Measurements from ENCODE around the gene TMEM8B. TPM values are rescaled to one million over a fixed set of nuclear protein-coding genes. Genes with fewer than 3 reads are reported as not detected.

The TMEM8B gene
- total and polyA plus RNA-seq, 8 donors: 6.4 to 30.7 (median 26.4) TPM

GRCh38 chr9:35914301-35914807 is 85.3 kb downstream of the TMEM8B start:
- ATAC-seq: peak; percentile 67
- no peak for TF ChIP-seq CTCF (IDR thresholded peaks at IDR 0.05)
- Histone ChIP-seq H3K27me3 (no peaks in the 10 kb centered on the region), H3K9me3 (no peaks in the 10 kb centered on the region), H3K4me1 (peaks cover 6 to 26% of the 10 kb centered on the region in 2 donors), H3K27ac (peak overlapping the region; percentile 2 to 45), H3K36me3 (no peaks in the 10 kb centered on the region), H3K4me3 (no peak overlapping the region)
- intact Hi-C loops (cut with DNase I): no loop called here
- DNase-seq: peak in 3 of 4 donors; percentile 20 to 60 (median 50)

Other genes starting within 250 kb of the TMEM8B start
- gene TESK1, start 224.0 kb upstream of the TMEM8B start, total RNA-seq: 10 to 100 TPM; 40.6 to 44.6 TPM
- 10 to 100 TPM; 30.8 to 44.2 (median 39.8) TPM for gene TESK1, start 224.0 kb upstream of the TMEM8B start, polyA plus RNA-seq (ENCODE audit: insufficient read length in 6 of 6)
- gene CD72, start 210.8 kb upstream of the TMEM8B start, total RNA-seq: 1 to 10 TPM; 3.4 to 4.0 TPM
- gene CD72, start 210.8 kb upstream of the TMEM8B start, polyA plus RNA-seq (ENCODE audit: insufficient read length in 6 of 6): 1 to 10 TPM; 3.2 to 4.3 (median 3.7) TPM
- 1 to 10 TPM in 1 of 2 donors, under 1 TPM in 1; 0.99 to 2.4 TPM for gene SIT1, start 178.3 kb upstream of the TMEM8B start, total RNA-seq
- under 1 TPM; 0.27 to 0.65 (median 0.45) TPM for gene SIT1, start 178.3 kb upstream of the TMEM8B start, polyA plus RNA-seq (ENCODE audit: insufficient read length in 6 of 6)
- over 10,000 TPM; 27,227 to 27,465 TPM for gene RMRP, start 171.2 kb upstream of the TMEM8B start, total RNA-seq
- gene RMRP, start 171.2 kb upstream of the TMEM8B start, polyA plus RNA-seq (ENCODE audit: insufficient read length in 6 of 6): not detected
- gene CCDC107, start 170.9 kb upstream of the TMEM8B start, total RNA-seq: 10 to 100 TPM; 24.7 to 25.6 TPM
- gene CCDC107, start 170.9 kb upstream of the TMEM8B start, polyA plus RNA-seq (ENCODE audit: insufficient read length in 6 of 6): 10 to 100 TPM in 5 of 6 donors, 1 to 10 TPM in 1; 9.2 to 18.2 (median 11.3) TPM
- gene ARHGEF39, start 164.0 kb upstream of the TMEM8B start, total RNA-seq: 1 to 10 TPM; 1.5 to 3.1 TPM
- 10 to 100 TPM in 4 of 6 donors, 1 to 10 TPM in 2; 7.6 to 17.7 (median 11.2) TPM for gene ARHGEF39, start 164.0 kb upstream of the TMEM8B start, polyA plus RNA-seq (ENCODE audit: insufficient read length in 6 of 6)
- under 1 TPM in 1 of 2 donors, not detected in 1; 0.26 TPM for gene CA9, start 155.3 kb upstream of the TMEM8B start, total RNA-seq
- gene CA9, start 155.3 kb upstream of the TMEM8B start, polyA plus RNA-seq (ENCODE audit: insufficient read length in 6 of 6): 1 to 10 TPM in 4 of 6 donors, under 1 TPM in 2; 0.86 to 1.8 (median 1.3) TPM
- 100 to 1,000 TPM; 145 to 211 TPM for gene TPM2, start 139.3 kb upstream of the TMEM8B start, total RNA-seq
- gene TPM2, start 139.3 kb upstream of the TMEM8B start, polyA plus RNA-seq (ENCODE audit: insufficient read length in 6 of 6): 100 to 1,000 TPM; 167 to 261 (median 192) TPM
- gene TLN1, start 97.0 kb upstream of the TMEM8B start, total RNA-seq: 100 to 1,000 TPM; 314 to 471 TPM
- 100 to 1,000 TPM; 152 to 206 (median 174) TPM for gene TLN1, start 97.0 kb upstream of the TMEM8B start, polyA plus RNA-seq (ENCODE audit: insufficient read length in 6 of 6)
- gene CREB3, start 96.6 kb upstream of the TMEM8B start, total RNA-seq: 10 to 100 TPM; 39.3 to 42.4 TPM
- gene CREB3, start 96.6 kb upstream of the TMEM8B start, polyA plus RNA-seq (ENCODE audit: insufficient read length in 6 of 6): 10 to 100 TPM; 31.2 to 42.3 (median 38.7) TPM
- gene GBA2, start 80.0 kb upstream of the TMEM8B start, total RNA-seq: 10 to 100 TPM; 63.3 to 71.4 TPM
- 100 to 1,000 TPM in 1 of 6 donors, 10 to 100 TPM in 5; 85.7 to 113 (median 95.2) TPM for gene GBA2, start 80.0 kb upstream of the TMEM8B start, polyA plus RNA-seq (ENCODE audit: insufficient read length in 6 of 6)
- 10 to 100 TPM; 26.9 to 30.3 TPM for gene RGP1, start 79.9 kb upstream of the TMEM8B start, total RNA-seq
- 10 to 100 TPM; 23.0 to 32.1 (median 29.5) TPM for gene RGP1, start 79.9 kb upstream of the TMEM8B start, polyA plus RNA-seq (ENCODE audit: insufficient read length in 6 of 6)
- 1 to 10 TPM in 1 of 2 donors, not detected in 1; 1.1 TPM for gene MSMP, start 75.0 kb upstream of the TMEM8B start, total RNA-seq
- gene MSMP, start 75.0 kb upstream of the TMEM8B start, polyA plus RNA-seq (ENCODE audit: insufficient read length in 6 of 6): 1 to 10 TPM in 1 of 6 donors, not detected in 5; 1.2 TPM
- 10 to 100 TPM; 17.6 to 21.9 TPM for gene NPR2, start 37.6 kb upstream of the TMEM8B start, total RNA-seq
- gene NPR2, start 37.6 kb upstream of the TMEM8B start, polyA plus RNA-seq (ENCODE audit: insufficient read length in 6 of 6): 10 to 100 TPM; 40.9 to 58.6 (median 47.9) TPM
- gene SPAG8, start 17.0 kb upstream of the TMEM8B start, total RNA-seq: 1 to 10 TPM; 1.8 to 6.2 TPM
- gene SPAG8, start 17.0 kb upstream of the TMEM8B start, polyA plus RNA-seq (ENCODE audit: insufficient read length in 6 of 6): 10 to 100 TPM in 3 of 6 donors, 1 to 10 TPM in 3; 6.1 to 13.8 (median 9.3) TPM
- gene HINT2, start 14.2 kb upstream of the TMEM8B start, total RNA-seq: 10 to 100 TPM; 29.3 to 45.3 TPM
- gene HINT2, start 14.2 kb upstream of the TMEM8B start, polyA plus RNA-seq (ENCODE audit: insufficient read length in 6 of 6): 10 to 100 TPM; 26.3 to 43.8 (median 32.9) TPM
- gene FAM221B, start 496 bp upstream of the TMEM8B start, total RNA-seq: not detected
- under 1 TPM; 0.24 to 0.90 (median 0.39) TPM for gene FAM221B, start 496 bp upstream of the TMEM8B start, polyA plus RNA-seq (ENCODE audit: insufficient read length in 6 of 6)
- not detected for gene OR13J1, start 41.2 kb downstream of the TMEM8B start, total RNA-seq
- gene OR13J1, start 41.2 kb downstream of the TMEM8B start, polyA plus RNA-seq (ENCODE audit: insufficient read length in 6 of 6): under 1 TPM in 1 of 6 donors, not detected in 5; 0.10 TPM
- 1 to 10 TPM; 3.1 TPM for gene HRCT1, start 77.0 kb downstream of the TMEM8B start, total RNA-seq
- under 1 TPM in 5 of 6 donors, not detected in 1; 0.29 to 0.80 (median 0.55) TPM for gene HRCT1, start 77.0 kb downstream of the TMEM8B start, polyA plus RNA-seq (ENCODE audit: insufficient read length in 6 of 6)
- gene SPAAR, start 80.3 kb downstream of the TMEM8B start, total RNA-seq: 1 to 10 TPM; 5.4 to 6.8 TPM
- 1 to 10 TPM; 2.9 to 4.2 (median 3.4) TPM for gene SPAAR, start 80.3 kb downstream of the TMEM8B start, polyA plus RNA-seq (ENCODE audit: insufficient read length in 6 of 6)
- under 1 TPM in 1 of 2 donors, not detected in 1; 0.32 TPM for gene OR2S2, start 128.9 kb downstream of the TMEM8B start, total RNA-seq
- not detected for gene OR2S2, start 128.9 kb downstream of the TMEM8B start, polyA plus RNA-seq (ENCODE audit: insufficient read length in 6 of 6)
- 10 to 100 TPM; 18.5 to 20.7 TPM for gene RECK, start 207.7 kb downstream of the TMEM8B start, total RNA-seq
- gene RECK, start 207.7 kb downstream of the TMEM8B start, polyA plus RNA-seq (ENCODE audit: insufficient read length in 6 of 6): 10 to 100 TPM; 22.0 to 23.7 (median 23.0) TPM